Measurements from ENCODE around the gene FAT2.
"Not testable (repeated sequence)": the region's sequence is repeated elsewhere in the genome, so short reads cannot be mapped to it uniquely, and the experiment has no call there.

Gene FAT2

DNA sequence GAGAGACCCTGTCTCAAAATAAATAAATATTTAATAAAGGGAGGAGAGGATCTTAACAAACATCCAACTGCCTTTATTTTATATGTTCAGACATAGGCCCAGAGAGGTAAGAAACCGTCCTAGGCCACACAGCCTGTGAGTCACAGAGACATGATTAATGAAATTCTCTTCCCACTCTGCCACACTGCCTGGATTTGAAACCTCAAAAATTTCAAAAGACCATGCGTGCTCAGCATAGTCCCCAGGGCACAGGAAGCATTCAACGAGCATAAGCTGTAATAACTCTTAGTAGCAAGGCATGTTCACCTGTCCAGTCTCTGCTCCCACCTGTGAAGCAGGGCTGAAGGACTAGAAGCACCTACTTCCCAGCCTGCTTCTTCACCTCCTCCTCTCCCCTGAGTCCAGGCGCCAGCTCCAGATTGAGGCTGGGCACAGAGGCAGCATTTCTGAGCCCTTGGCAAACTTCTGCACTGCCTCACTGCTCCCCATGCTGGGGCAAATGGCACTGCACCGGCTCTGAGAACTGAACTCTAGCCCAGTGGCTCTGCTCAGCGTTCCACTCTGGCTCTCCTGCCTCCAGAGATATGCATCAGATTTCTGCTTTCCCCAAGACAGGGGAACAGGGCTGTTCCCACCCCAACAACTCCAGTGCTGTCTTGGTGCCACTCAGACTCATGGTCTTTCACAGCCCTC lies 1.1 kb downstream of the FAT2 start:
- Histone ChIP-seq H3K4me3 (no peak overlapping the region), H3K27ac (no peak overlapping the region)
- no peak for DNase-seq (ENCODE audit: low spot score)
- TF ChIP-seq, protein P1, sequence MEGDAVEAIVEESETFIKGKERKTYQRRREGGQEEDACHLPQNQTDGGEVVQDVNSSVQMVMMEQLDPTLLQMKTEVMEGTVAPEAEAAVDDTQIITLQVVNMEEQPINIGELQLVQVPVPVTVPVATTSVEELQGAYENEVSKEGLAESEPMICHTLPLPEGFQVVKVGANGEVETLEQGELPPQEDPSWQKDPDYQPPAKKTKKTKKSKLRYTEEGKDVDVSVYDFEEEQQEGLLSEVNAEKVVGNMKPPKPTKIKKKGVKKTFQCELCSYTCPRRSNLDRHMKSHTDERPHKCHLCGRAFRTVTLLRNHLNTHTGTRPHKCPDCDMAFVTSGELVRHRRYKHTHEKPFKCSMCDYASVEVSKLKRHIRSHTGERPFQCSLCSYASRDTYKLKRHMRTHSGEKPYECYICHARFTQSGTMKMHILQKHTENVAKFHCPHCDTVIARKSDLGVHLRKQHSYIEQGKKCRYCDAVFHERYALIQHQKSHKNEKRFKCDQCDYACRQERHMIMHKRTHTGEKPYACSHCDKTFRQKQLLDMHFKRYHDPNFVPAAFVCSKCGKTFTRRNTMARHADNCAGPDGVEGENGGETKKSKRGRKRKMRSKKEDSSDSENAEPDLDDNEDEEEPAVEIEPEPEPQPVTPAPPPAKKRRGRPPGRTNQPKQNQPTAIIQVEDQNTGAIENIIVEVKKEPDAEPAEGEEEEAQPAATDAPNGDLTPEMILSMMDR (IDR thresholded peaks at IDR 0.05), result no peak

DNA sequence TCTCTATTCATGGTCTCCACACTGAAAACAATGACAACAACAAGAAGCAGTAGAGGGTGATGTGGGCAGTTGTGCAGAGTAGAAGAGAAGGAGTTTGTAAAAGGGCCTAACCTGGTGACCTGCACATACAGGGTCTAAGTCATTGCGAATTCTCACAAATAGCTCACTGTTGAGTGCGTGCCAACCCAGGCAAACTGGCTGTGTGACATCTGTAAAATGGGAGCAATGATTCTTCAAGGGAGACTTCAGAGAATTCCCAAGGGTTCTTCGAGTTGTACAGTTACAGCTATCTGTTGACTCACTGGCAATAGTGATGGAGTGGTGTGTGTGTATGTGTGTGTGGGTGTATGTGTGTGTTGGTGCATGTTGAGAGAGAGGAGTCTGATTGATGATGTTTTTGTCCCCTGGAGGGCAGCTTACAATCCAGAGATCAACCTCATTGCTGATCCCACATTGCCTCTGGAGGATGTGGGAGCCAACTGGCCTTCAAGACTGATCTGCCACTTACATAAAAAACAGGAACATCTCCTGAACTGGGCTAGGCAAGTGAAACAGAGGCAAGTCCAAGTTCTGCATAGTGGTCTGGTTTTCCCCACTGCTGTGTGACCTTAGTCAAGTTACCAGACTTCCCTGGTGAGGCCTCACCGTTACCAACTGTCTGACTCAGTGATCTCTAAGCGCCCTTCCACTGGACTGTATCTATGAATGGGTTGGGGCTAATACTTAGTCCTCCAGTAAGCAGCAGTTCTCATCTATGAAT lies 3.2 kb downstream of the FAT2 start:
- Histone ChIP-seq H3K4me3 (no peak overlapping the region), H3K27ac (no peak overlapping the region)
- no peak for DNase-seq (ENCODE audit: low spot score)
- TF ChIP-seq, protein P1 (IDR thresholded peaks at IDR 0.05), result no peak

DNA sequence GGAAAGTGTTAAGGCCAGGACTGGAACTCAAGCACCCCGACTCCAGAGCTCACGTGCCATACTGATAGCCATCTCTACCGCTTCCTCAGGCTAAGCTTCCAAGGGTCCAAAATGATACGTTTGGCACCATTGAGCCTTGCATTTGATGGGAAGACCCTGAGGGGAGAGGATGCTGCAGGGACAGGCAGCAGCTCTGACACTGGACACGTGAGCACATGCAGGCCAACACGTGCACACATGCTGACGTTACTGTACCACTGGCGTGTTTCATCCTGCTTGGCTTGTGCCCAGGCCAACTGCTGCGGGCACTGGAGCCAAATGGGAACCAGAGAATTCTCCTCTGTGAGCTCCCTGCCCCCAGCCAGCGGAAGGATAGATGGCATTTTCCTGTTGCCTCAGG lies 5.2 kb downstream of the FAT2 start:
- TF ChIP-seq, protein P1 (IDR thresholded peaks at IDR 0.05), result no peak
- H3K27ac ChIP-seq, result no peak overlapping the region
- peak; percentile 46 for DNase-seq (ENCODE audit: low spot score)
- no peak overlapping the region for H3K4me3 ChIP-seq

DNA sequence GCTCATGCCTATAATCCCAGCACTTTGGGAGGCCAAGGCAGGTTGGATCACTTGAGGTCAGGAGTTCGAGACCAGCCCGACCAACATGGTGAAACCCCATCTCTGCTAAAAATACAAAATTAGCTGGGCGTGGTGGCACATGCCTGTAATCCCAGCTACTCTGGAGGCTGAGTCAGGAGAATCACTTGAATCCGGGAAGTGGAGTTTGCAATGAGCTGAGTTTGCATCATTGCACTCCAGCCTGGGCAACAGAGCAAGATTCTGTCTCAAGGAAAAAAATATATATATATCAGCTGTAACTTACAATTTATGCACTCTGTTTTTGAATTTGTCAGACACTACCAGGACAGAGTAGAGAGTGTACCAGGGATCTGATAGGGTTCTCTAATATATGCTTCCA lies 5.8 kb downstream of the FAT2 start:
- H3K4me3 ChIP-seq; H3K27ac ChIP-seq; DNase-seq (ENCODE audit: low spot score): not testable (repeated sequence)

DNA sequence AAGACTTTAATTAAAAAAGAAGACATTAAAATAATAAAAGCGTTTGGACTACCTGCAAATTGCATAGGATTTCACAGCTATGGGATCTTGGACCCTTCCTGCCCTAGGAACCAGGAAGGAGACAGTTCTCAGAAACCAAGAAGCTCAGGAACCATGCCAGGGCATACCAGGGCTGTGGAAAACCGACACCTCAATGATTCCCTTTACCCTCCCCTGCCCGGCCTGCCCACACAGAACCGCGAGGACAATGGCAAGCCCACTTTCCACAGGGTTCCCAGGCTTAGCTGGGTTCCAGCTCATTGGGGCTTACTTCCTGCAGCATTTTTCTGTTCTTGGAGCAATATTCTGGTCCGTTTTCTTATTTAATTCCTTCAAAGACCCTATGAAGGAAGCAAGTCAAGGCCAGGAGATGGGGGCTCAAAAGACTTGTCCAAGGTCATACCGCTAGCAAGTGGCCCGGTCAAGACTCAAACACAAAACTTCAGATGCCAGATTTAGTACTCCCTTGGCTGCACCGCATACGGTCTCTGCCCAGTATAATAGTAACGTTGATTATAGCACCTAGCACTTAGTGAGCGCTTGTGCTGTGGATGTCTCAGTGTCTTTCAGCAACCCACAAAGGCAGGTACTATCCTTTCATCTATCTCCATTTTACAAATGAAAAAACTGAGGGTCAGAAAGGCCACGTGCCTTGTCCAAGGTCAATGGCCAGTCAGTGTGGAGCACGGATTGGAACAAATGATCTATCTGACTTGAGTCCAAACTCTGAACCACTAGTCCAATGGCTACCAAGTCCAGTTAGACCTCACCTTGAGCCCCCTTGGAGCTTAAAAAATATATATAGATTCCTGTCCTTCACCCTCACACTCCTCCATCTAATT lies 6.8 kb downstream of the FAT2 start:
- DNase-seq (ENCODE audit: low spot score), result no peak
- Histone ChIP-seq H3K27ac (no peak overlapping the region), H3K4me3 (no peak overlapping the region)
- TF ChIP-seq, protein P1 (IDR thresholded peaks at IDR 0.05), result no peak

DNA sequence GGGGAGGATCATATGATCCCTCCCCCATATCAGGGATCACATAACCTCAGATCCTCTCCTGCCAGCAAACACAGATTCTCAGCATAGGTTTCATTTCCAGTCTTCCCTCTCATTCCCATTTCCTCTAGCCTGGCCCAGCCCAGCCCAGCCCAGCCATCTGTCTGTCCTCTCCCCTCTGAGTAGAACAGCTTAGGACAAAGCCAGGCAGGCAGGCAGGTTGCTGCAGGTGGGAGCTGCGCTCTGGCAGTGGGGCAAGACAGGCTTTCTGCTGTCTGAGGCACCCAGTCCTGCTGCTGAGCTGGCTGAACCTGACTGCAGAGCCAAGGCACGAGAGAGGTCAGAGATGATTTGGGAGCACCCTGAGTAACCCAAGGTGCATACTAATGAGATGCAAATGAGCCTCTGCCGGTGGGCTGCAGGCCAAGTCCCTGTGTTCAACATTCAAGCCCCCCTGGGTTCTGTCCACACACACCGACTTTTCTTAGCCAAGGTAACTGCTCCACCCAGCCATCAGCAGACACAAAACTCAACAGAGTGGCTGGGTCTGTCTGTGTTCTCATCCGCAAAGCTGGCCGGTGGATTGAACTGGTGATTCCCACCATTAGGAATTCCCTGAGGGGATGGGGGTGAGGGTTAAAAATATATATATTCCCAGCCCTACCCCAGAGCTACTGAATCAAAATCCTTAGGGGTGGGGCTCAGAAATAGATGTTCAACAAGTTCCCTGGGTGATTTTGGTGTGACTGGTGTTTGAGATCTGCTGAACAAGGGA lies 9.1 kb downstream of the FAT2 start:
- TF ChIP-seq, protein P1 (IDR thresholded peaks at IDR 0.05), result no peak
- Histone ChIP-seq H3K4me3 (no peak overlapping the region), H3K27ac (no peak overlapping the region)
- no peak for DNase-seq (ENCODE audit: low spot score)

DNA sequence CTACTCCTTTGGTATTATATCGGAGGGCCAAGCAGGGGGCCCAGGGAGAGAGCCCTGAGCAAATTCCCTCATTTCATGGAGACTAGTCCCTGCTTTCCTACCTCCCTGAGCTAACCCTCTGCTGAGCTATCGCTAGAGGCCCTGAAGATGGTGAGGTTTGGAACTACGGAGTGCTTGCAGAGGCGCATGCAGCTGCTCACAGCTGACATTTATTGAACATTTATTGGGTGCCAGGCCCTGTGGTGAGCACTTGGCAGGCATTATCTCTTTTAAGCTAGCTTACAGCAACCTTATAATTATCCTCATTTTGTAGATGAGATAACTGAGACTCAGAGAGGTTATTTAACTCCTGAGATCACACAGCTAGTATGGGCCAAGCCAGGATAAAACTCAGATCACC lies 9.8 kb downstream of the FAT2 start:
- DNase-seq (ENCODE audit: low spot score), result no peak
- Histone ChIP-seq H3K4me3 (no peak overlapping the region), H3K27ac (no peak overlapping the region)
- TF ChIP-seq, protein P1 (IDR thresholded peaks at IDR 0.05), result no peak
